Gastrocnemius medialis (tissue), 4 donors: Measurements from ENCODE around the gene SFMBT2.

Experiments used
- POLR2A ChIP-seq, 2 donors: fragments of 450-650 bp; IDR thresholded peaks; one replicate each; pipeline ENCODE4 v1.6.1; 2017; ENCODE audit warnings: antibody characterized with exemption in 2 of 2, mild to moderate bottlenecking in 2 of 2, moderate library complexity in 2 of 2
- TF ChIP-seq, protein P1 (sequence below), 5 experiments: fragments of 450-650 bp in 3 of 5; fragments of 200-600 bp in 2 of 5; sonication (generic) in 2 of 5; IDR thresholded peaks in 4 of 5; conservative IDR thresholded peaks in 1 of 5; 1 replicate in 4 of 5; 2 replicates in 1 of 5; pipeline ENCODE4 v1.5.1; 2016 to 2019; ENCODE audit warnings: antibody characterized with exemption in 5 of 5, mild to moderate bottlenecking in 3 of 5, moderate library complexity in 3 of 5

DNA sequence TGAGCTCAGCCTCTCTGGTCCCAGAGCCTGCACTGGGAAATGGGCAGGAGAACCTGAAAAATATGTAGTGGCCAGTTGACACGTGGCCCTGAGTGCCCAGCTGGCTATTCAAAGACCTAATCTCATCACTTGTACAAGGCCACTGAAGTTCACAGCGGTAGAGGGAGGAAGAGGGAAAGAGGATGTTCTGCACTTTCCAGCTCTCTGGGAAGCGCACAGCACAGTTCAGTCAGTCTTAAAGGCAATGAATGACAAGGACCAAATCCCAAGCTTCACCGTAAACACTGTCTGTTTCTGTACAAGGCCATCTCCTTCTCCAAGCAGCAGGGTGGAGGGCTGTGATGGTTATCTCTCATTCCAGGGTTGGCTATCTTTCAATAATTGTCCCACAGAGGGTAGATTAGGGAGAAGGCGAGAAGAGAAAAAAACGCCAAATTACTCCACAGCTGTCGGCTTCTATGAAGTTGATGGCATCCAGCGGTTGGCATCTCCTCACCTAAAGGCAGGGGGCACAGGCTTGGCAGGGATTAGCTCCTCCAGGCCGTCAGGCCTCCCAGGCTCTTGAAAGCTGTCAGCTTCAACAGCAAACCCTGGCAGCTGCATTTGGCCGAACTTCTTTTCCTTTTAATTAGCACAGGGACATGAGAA is 10.6 kb downstream of the SFMBT2 start:
- no peak for TF ChIP-seq POLR2A (IDR thresholded peaks at IDR 0.05)
- TF ChIP-seq, protein P1, sequence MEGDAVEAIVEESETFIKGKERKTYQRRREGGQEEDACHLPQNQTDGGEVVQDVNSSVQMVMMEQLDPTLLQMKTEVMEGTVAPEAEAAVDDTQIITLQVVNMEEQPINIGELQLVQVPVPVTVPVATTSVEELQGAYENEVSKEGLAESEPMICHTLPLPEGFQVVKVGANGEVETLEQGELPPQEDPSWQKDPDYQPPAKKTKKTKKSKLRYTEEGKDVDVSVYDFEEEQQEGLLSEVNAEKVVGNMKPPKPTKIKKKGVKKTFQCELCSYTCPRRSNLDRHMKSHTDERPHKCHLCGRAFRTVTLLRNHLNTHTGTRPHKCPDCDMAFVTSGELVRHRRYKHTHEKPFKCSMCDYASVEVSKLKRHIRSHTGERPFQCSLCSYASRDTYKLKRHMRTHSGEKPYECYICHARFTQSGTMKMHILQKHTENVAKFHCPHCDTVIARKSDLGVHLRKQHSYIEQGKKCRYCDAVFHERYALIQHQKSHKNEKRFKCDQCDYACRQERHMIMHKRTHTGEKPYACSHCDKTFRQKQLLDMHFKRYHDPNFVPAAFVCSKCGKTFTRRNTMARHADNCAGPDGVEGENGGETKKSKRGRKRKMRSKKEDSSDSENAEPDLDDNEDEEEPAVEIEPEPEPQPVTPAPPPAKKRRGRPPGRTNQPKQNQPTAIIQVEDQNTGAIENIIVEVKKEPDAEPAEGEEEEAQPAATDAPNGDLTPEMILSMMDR (IDR thresholded peaks at IDR 0.05 in 4 of 5, conservative IDR thresholded peaks at IDR 0.05 in 1 of 5), result no peak
